HUES64 (cell line): ENCODE data around the gene TGM3.

Experiments
- H3K27ac ChIP-seq: 2 replicates; pipeline ENCODE4 v1.7.0; 2013; ENCODE audit warnings: low read depth, low read length, inconsistent platforms
- H3K27me3 ChIP-seq: 2 replicates; pipeline ENCODE4 v1.6.1; 2013; ENCODE audit warnings: mild to moderate bottlenecking, low read length; ENCODE audit not compliant: insufficient read depth
- H3K36me3 ChIP-seq: 2 replicates; pipeline ENCODE4 v1.6.1; 2013; ENCODE audit warnings: mild to moderate bottlenecking, low read length; ENCODE audit not compliant: insufficient read depth
- H3K4me1 ChIP-seq: 2 replicates; pipeline ENCODE4 v1.6.1; 2013; ENCODE audit warnings: mild to moderate bottlenecking, low read length, moderate library complexity; ENCODE audit not compliant: insufficient read depth
- H3K4me3 ChIP-seq: 2 replicates; pipeline ENCODE4 v1.5.1; 2013; ENCODE audit warnings: mild to moderate bottlenecking, low read length, moderate library complexity
- H3K9ac ChIP-seq: 2 replicates; pipeline ENCODE4 v1.6.1; 2013; ENCODE audit warnings: mild to moderate bottlenecking, low read depth, low read length
- H3K9me3 ChIP-seq: 2 replicates; pipeline ENCODE4 v1.6.1; 2013; ENCODE audit warnings: low read depth, low read length; ENCODE audit not compliant: insufficient read depth
- WGBS: fragments of 150-250, 120-280 bp; methylation state at CpG from one replicate; pipeline ENCODE4 v1.1.7; 2013; ENCODE audit warnings: missing lambda C conversion rate; 5-methylcytosine and 5-hydroxymethylcytosine counted together

Gene TGM3

GRCh38 chr20:2382833-2383232 lies 87.0 kb downstream of the TGM3 start:
- no peak overlapping the region for H3K27ac ChIP-seq
- H3K4me3 ChIP-seq, result no peak overlapping the region
- H3K9me3 ChIP-seq, result no peaks in the 10 kb centered on the region
- H3K27me3 ChIP-seq, result no peaks in the 10 kb centered on the region
- H3K9ac ChIP-seq, result no peak overlapping the region
- no peaks in the 10 kb centered on the region for H3K36me3 ChIP-seq
- WGBS, result 93% methylated on average over 2 of the region's 2 CpGs
- peaks cover 14% of the 10 kb centered on the region for H3K4me1 ChIP-seq

- Histone ChIP-seq H3K36me3 (no peaks in the 10 kb centered on the region), H3K4me3 (no peak overlapping the region), H3K4me1 (peaks cover 5% of the 10 kb centered on the region), H3K27me3 (no peaks in the 10 kb centered on the region), H3K9ac (no peak overlapping the region), H3K27ac (no peak overlapping the region), H3K9me3 (no peaks in the 10 kb centered on the region)
- WGBS, result 79% methylated on average over 5 of the region's 5 CpGs
These were observed 89.2 kb downstream of the TGM3 start for GRCh38 chr20:2385026-2385425.

- Histone ChIP-seq H3K27me3 (no peaks in the 10 kb centered on the region), H3K27ac (no peak overlapping the region), H3K4me3 (no peak overlapping the region), H3K4me1 (peaks cover under 1% of the 10 kb centered on the region; the same call in 1 of the 2 replicates), H3K9ac (no peak overlapping the region), H3K36me3 (no peaks in the 10 kb centered on the region), H3K9me3 (no peaks in the 10 kb centered on the region)
- 93% methylated on average over 4 of the region's 6 CpGs for WGBS
These were observed 89.7 kb downstream of the TGM3 start for GRCh38 chr20:2385496-2385895.

DNA sequence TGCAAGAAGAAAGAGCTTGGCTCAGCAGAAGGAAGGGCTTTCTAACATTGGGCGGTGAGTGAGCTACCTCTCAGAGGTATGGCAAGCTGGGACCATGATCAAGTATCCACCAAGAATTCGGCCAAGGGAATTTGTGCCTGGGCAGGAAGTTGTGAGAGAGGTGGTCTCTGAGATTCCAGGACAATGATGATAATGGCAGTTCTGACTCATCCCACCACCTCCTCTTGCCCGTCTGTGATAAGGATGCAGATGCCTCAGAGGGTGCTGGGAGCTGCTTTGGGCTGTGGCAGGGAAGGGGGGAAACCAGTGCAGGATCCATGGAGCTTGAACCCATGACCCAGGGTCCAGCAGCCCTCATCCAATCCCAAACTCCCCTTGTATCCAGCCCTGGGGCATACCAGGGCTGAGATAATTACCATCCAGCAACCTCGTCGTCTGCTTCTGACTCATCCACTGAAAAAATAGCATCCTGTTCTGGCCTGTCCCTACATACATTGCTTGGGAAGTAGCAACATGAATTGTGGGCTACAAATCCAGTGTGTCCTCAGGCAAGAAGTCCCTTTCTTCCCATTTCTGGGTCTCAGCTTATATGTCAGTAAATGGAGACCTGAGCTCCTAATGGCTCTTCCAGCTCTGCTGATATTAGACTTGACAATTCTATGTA lies 90.8 kb downstream of the TGM3 start:
- H3K27ac ChIP-seq, result no peak overlapping the region
- 70% methylated on average over 5 of the region's 5 CpGs for WGBS
- H3K9ac ChIP-seq, result no peak overlapping the region
- no peaks in the 10 kb centered on the region for H3K27me3 ChIP-seq
- no peaks in the 10 kb centered on the region for H3K36me3 ChIP-seq
- H3K4me1 ChIP-seq, result no peaks in the 10 kb centered on the region; the same call in 1 of the 2 replicates
- H3K4me3 ChIP-seq, result no peak overlapping the region
- no peaks in the 10 kb centered on the region for H3K9me3 ChIP-seq

GRCh38 chr20:2387180-2387577 lies 91.4 kb downstream of the TGM3 start:
- Histone ChIP-seq H3K27me3 (no peaks in the 10 kb centered on the region), H3K4me1 (no peaks in the 10 kb centered on the region; the same call in 1 of the 2 replicates), H3K36me3 (no peaks in the 10 kb centered on the region), H3K27ac (no peak overlapping the region), H3K9me3 (no peaks in the 10 kb centered on the region), H3K9ac (no peak overlapping the region), H3K4me3 (no peak overlapping the region)
- WGBS, result 47% methylated on average over 2 of the region's 2 CpGs

DNA sequence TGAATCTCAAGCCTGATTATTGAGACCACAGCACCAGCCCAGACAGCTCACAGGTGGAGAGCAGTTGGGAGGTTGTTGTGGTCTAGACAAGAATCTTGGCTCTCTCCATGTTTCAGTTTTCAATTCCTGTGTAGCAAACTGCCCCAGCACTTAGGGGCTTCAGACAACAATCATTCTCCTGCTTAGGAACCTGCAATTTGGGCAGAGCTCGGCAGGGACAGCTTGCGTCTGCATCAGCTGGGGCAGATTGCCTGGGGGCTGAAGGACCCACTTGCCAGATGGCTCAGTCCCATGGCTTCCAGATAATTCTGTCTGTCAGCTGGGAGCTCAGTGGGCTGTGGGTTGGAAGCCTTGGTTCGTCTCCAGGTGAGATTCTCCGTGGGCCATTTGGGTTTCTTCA lies 91.8 kb downstream of the TGM3 start:
- H3K9me3 ChIP-seq, result no peaks in the 10 kb centered on the region
- H3K4me1 ChIP-seq, result no peaks in the 10 kb centered on the region; the same call in 1 of the 2 replicates
- WGBS, result 88% methylated on average over 4 of the region's 4 CpGs
- no peak overlapping the region for H3K4me3 ChIP-seq
- H3K27me3 ChIP-seq, result no peaks in the 10 kb centered on the region
- H3K9ac ChIP-seq, result no peak overlapping the region
- H3K36me3 ChIP-seq, result no peaks in the 10 kb centered on the region
- H3K27ac ChIP-seq, result no peak overlapping the region
